Mesothelial cell of epicardium (in vitro differentiated cells): ENCODE measurements around the gene SAT2. TPM values are rescaled to one million over a fixed set of nuclear protein-coding genes. Genes with fewer than 3 reads are reported as not detected.
"Not testable (repeated sequence)": the region's sequence is repeated elsewhere in the genome, so short reads cannot be mapped to it uniquely, and the experiment has no call there.

ENCODE experiments used
- DNase-seq, 2 experiments: peaks; one replicate each; pipeline ENCODE4 v3.0.0; 2021; ENCODE audit warnings: low spot score in 2 of 2; ENCODE audit not compliant: unreplicated experiment in 2 of 2
- H3K27ac Mint-ChIP-seq: 2 replicates; pipeline ENCODE4 v1.8.0; 2021; ENCODE audit warnings: mixed read lengths
- H3K27me3 Mint-ChIP-seq: 2 replicates; pipeline ENCODE4 v1.8.0; 2021; ENCODE audit warnings: low read depth, mixed read lengths
- H3K36me3 Mint-ChIP-seq: 2 replicates; pipeline ENCODE4 v1.8.0; 2021; ENCODE audit warnings: mixed read lengths
- H3K4me1 Mint-ChIP-seq: 2 replicates; pipeline ENCODE4 v1.8.0; 2021; ENCODE audit warnings: mixed read lengths
- H3K4me3 Mint-ChIP-seq: 2 replicates; pipeline ENCODE4 v1.8.0; 2021; ENCODE audit warnings: mild to moderate bottlenecking, moderate library complexity, mixed read lengths
- H3K9me3 Mint-ChIP-seq: 2 replicates; pipeline ENCODE4 v1.8.0; 2021; ENCODE audit warnings: mixed read lengths
- CTCF ChIP-seq: fragments of 200-600 bp; sonication (generic); IDR thresholded peaks from one replicate; pipeline ENCODE4 v1.5.0; 2021; ENCODE audit warnings: antibody characterized with exemption; ENCODE audit not compliant: unreplicated experiment
- total RNA-seq: library from RNA; stranded (reverse); gene quantifications from 3 replicates; pipeline ENCODE4 v1.2.1, GENCODE V29; 2021

Gene SAT2
- total RNA-seq, 1 donor from 2014 or later: 87.7 TPM

- no peak for DNase-seq
Measured at GRCh38 chr17:7644775-7645174, 17.2 kb upstream of the SAT2 start.

GRCh38 chr17:7641635-7642034 lies 14.0 kb upstream of the SAT2 start:
- not testable (repeated sequence) for DNase-seq, H3K4me3 Mint-ChIP-seq, H3K27ac Mint-ChIP-seq, H3K36me3 Mint-ChIP-seq, H3K27me3 Mint-ChIP-seq, H3K4me1 Mint-ChIP-seq, H3K9me3 Mint-ChIP-seq

More at GRCh38 chr17:7644775-7645174, 17.2 kb upstream of the SAT2 start:
- no peak overlapping the region for H3K4me3 Mint-ChIP-seq
- H3K36me3 Mint-ChIP-seq: no peaks in the 10 kb centered on the region
- H3K9me3 Mint-ChIP-seq: no peaks in the 10 kb centered on the region
- peaks cover 23% of the 10 kb centered on the region for H3K27me3 Mint-ChIP-seq
- no peak overlapping the region for H3K27ac Mint-ChIP-seq
- H3K4me1 Mint-ChIP-seq: peaks cover 2% of the 10 kb centered on the region
- TF ChIP-seq CTCF: no peak

- no peaks in the 10 kb centered on the region for H3K36me3 Mint-ChIP-seq
- H3K27me3 Mint-ChIP-seq: peaks cover 10% of the 10 kb centered on the region
- H3K9me3 Mint-ChIP-seq: no peaks in the 10 kb centered on the region
- no peaks in the 10 kb centered on the region for H3K4me1 Mint-ChIP-seq
- no peak for DNase-seq
- no peak for TF ChIP-seq CTCF
- no peak overlapping the region for H3K4me3 Mint-ChIP-seq
- no peak overlapping the region for H3K27ac Mint-ChIP-seq
Measured at GRCh38 chr17:7640783-7641182, 13.2 kb upstream of the SAT2 start.

GRCh38 chr17:7636163-7636562 lies 8.5 kb upstream of the SAT2 start:
- no peaks in the 10 kb centered on the region for H3K36me3 Mint-ChIP-seq
- no peak for TF ChIP-seq CTCF
- no peak overlapping the region for H3K27ac Mint-ChIP-seq
- H3K4me3 Mint-ChIP-seq: no peak overlapping the region
- no peak for DNase-seq
- H3K4me1 Mint-ChIP-seq: no peaks in the 10 kb centered on the region
- H3K27me3 Mint-ChIP-seq: peaks cover 3% of the 10 kb centered on the region
- no peaks in the 10 kb centered on the region for H3K9me3 Mint-ChIP-seq

GRCh38 chr17:7634384-7634783 lies 6.8 kb upstream of the SAT2 start:
- Mint-ChIP-seq H3K4me1 (no peaks in the 10 kb centered on the region), H3K27me3 (no peaks in the 10 kb centered on the region), H3K9me3 (no peaks in the 10 kb centered on the region), H3K36me3 (no peaks in the 10 kb centered on the region), H3K27ac (no peak overlapping the region), H3K4me3 (no peak overlapping the region)
- TF ChIP-seq CTCF: no peak
- DNase-seq: peak in 1 of 2 experiments; percentile 77

- no peak overlapping the region for H3K4me3 Mint-ChIP-seq
- H3K27ac Mint-ChIP-seq: no peak overlapping the region
- no peaks in the 10 kb centered on the region for H3K9me3 Mint-ChIP-seq
- H3K36me3 Mint-ChIP-seq: no peaks in the 10 kb centered on the region
- no peak for TF ChIP-seq CTCF
- no peaks in the 10 kb centered on the region for H3K27me3 Mint-ChIP-seq
- no peak for DNase-seq
- H3K4me1 Mint-ChIP-seq: no peaks in the 10 kb centered on the region
Measured at GRCh38 chr17:7633093-7633492, 5.5 kb upstream of the SAT2 start.
